HG02588 (cell line): ENCODE data around the gene DNAJB1.
A peak's percentile ranks its signal among the peaks of the same experiment; 100 is the strongest.
"Not testable (repeated sequence)": the region's sequence is repeated elsewhere in the genome, so short reads cannot be mapped to it uniquely, and the experiment has no call there.

ENCODE experiments used
- ATAC-seq: cut with Tn5 transposase; IDR thresholded peaks from one replicate; pipeline ENCODE4 v1.9.1; 2021; ENCODE audit warnings: mild to moderate bottlenecking, moderate library complexity; ENCODE audit not compliant: unreplicated experiment

The DNAJB1 gene

DNA sequence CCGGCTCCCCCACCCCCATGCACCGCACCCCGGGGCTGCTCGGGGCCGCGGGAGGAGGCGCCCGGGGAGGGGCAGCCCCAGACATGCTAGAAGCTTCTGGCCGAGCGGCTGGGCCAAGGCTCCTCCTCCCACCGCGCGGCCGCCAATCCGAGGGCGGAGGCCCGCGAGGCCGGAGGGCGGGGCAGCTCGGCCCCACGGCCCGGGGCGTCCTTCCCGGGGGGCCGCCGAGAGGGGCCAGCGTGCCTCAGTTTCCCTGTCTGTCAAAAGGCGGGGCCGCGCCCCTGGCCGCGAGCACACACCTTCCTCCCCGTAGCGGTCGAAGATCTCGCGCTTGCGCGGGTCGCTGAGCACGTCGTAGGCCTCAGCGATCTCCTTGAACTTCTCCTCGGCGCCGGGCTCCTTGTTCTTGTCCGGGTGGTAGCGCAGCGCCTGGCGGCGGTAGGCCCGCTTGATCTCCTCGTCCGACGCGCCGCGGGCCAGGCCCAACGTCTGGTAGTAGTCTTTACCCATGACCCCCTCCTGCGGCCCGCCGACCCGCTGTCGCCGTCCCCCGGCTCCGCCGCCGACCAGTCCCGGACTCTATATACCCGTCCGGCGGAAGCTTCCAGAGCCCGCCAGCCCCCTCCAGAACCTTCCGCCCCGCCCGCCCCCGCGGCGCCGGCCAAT, at the start of gene DNAJB1:
DNAJB1 (minus strand) TSS at position 558 of the 666 bp plus-strand sequence; CDS start at position 510, 48 bp downstream.
- ATAC-seq = peak; percentile 53

GRCh38 chr19:14567079-14567478, 48.9 kb upstream of the DNAJB1 start:
- ATAC-seq = no peak

DNA sequence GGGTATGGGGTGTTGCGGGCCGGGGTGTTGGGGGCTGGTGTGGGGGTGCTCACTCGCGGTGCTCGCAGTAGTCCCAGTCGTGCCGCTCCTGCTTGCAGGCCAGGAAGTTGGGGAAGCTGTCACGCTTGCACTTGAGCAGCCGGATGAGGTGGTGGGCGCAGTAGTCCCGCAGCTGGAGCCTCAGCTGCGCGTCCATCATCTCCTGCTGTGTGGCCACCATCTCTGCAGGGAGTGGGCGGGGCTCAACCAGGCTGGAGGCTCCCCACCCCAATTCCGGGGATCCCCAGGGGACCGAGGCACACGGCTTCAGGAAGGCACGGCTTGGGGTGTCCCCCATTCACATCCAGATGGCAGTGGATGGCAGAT, 48.5 kb upstream of the DNAJB1 start:
- no peak for ATAC-seq

DNA sequence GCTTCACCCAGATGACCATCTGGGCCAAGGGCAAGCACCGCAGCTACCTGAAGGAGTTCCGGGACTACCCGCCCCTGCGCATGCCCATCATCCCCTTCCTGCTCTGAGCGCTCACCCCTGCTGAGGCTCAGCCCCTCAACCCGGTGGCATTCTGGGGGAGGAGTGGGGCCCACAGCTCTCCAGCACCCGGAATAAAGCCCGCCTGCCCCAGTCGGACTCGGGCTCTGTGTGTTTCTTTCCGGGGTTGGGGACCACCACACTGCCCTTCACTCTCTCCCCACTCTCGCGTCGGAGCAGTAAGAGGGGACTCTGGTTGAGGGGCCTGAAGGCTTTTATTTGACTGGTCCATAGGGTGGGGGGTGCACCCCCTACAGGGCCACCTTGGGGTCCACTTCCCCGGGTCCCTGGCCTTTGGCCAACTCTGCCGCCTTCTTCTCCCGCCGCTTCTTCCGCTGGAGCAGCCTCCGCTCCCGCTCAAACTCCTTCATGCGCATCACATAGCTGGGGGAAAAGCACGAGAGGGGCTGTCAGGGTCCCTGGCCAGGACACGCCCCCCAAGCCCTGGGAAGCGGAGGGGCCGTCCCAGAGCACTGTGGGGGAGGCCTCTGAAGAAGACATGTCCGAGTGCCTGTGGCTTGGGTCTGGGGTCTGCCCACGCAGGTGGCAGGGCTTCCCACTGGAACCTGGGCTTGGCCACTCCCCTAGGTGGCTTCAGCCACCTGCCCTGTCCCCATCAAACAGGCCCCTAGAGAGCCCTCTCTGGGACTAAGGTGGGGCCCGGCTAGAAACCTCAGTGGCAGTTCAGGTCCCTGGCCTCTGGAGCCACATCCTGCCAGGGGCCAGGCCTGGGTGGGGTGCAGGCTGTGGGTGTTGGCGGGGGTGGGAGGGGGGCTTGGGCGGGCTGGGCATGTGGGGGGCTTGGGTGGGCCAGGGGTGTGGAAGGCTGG, 47.8 kb upstream of the DNAJB1 start:
- ATAC-seq = no peak

- ATAC-seq = no peak
Observed at GRCh38 chr19:14565298-14565679, 47.1 kb upstream of the DNAJB1 start.

GRCh38 chr19:14564652-14565297, 46.6 kb upstream of the DNAJB1 start:
- not testable (repeated sequence) for ATAC-seq

DNA sequence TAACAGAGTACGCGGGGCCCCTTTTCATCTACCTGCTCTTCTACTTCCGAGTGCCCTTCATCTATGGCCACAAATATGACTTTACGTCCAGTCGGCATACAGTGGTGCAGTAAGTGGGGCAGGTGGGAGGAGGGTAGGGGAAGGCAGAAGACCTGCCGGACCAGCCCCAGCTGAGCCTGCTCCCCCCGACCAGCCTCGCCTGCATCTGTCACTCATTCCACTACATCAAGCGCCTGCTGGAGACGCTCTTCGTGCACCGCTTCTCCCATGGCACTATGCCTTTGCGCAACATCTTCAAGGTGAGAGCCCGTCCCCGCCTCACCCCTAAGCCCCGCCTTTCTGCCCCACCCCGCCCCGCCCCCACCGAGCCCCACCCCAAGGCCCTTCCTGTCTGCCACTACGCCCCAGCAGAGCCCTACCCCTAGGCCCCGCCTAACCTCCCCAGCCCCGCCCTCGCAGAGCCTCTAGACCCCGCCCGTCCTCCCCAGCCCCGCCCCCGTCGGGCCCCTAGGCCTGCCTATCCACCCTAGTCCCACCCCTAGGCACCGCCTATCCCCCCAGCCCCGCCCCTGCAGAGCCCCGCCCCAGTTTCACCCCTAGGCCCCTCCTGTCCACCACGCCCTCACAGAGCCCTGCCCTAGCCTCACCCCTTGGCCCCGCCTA, 45.9 kb upstream of the DNAJB1 start:
- no peak for ATAC-seq

DNA sequence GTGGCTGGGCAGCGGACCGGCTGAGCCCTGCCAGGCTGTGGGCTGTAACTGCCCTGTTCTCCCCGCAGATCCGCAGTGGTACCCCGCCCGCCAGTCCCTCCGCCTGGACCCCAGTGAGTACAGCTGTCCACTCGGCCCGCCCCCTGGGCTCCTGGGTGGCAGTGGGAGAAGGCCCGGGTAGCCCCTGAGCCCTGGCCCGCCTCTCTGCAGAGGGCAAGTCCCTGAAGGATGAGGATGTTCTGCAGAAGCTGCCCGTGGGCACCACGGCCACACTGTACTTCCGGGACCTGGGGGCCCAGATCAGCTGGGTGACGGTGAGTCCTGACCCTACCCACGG, 45.4 kb upstream of the DNAJB1 start:
- no peak for ATAC-seq

- no peak for ATAC-seq
Observed at GRCh38 chr19:14562660-14563589, 44.7 kb upstream of the DNAJB1 start.

DNA sequence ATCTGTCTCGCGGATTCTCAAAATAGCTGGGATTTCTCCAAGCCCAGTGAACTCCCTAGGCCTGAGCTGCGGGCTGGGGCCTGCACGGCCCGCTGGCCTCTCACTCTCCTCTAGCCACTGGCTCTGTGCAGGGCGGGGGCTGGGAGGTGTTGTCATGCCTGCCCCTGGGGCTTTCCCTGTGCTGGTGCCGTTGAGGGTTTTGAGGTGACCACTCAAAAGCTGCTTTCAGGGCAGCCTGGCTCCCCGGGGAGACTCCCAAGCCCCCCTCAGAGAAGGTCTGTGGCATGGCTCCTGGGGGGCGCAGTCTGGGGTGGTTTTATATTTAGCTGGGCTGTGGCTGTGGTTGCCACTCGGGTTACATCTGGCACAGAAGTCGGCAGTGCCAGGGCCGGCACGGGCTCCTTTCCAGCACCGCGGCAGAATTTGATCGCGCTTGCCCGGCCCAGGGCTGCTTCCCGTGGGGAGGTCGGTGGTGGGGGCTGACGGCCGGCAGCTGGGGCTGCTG, 43.7 kb upstream of the DNAJB1 start:
- no peak for ATAC-seq

DNA sequence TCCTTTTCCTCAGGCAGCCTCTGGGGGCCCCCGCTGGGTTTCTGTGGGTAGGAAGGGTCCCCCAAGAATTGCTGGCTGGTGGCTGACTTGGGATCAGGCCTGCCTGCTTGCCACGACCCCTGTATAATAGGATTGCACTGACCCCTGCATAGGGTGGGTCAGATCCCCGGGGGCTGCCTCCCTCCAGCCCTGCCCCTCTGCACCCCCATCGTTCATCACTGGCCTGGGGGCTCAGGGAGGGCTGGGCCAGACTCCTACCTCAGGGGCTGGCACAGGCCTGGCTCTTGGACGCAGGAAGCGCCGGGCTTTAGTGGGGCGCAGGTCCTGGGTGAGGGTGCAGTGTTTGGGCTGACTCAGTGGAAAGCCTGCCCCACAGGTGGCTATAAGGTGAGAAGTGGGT, 43.1 kb upstream of the DNAJB1 start:
- no peak for ATAC-seq

DNA sequence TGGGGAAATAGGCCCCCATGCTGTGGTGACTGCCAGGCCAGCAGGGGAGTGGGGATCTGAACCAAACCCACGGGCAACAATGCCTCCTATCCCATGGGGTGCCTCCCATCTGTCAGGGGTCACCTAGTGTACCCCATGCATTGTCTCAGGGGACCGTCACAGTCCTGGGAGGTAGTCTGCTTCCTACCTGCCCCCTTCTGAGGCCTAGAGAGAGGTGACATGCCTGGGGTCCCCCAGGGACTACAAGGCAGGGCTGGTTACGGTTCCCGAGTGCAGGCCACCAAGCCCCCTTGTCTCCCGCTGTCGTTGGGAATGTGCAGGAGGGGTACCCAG, 42.5 kb upstream of the DNAJB1 start:
- no peak for ATAC-seq

- no peak for ATAC-seq
Observed at GRCh38 chr19:14559916-14560775, 41.9 kb upstream of the DNAJB1 start.

GRCh38 chr19:14558370-14559066, 40.3 kb upstream of the DNAJB1 start:
- no peak for ATAC-seq

GRCh38 chr19:14556662-14557188, 38.5 kb upstream of the DNAJB1 start:
- no peak for ATAC-seq

DNA sequence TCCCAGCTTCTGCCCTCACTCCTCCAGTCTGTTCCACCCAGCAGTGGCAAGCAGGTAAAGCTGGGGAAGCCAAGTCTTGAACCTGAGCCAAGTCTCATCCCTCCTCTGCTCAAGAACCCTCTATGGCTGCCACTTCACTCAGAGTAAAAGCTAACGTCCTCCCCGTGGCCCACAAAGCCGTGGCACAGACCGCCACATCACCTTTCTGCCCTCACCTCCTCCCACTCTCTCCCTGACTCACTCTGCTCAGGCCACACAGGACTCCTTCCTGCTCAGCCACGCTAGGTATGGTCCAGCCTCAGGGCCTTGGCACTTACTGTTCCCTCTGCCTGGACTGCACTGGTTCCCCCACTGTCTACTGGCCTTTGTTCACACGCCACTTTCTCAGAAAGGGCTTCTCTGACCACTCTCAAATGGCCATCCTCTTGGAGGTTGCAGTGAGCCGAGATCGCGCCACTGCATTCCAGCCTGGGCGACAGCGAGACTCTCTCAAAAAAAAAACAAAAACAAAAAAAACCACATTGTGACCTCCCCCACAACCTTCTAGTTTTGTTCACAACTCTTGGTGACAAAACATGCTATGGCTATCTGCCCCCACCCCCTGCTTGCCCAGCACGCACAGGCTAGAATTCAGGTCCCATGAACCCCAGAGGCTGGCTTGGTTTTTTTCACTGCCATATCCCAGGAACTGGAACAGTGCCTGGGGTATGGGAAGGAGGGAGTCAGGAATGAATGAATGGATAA, 37.9 kb upstream of the DNAJB1 start:
- ATAC-seq = no peak

DNA sequence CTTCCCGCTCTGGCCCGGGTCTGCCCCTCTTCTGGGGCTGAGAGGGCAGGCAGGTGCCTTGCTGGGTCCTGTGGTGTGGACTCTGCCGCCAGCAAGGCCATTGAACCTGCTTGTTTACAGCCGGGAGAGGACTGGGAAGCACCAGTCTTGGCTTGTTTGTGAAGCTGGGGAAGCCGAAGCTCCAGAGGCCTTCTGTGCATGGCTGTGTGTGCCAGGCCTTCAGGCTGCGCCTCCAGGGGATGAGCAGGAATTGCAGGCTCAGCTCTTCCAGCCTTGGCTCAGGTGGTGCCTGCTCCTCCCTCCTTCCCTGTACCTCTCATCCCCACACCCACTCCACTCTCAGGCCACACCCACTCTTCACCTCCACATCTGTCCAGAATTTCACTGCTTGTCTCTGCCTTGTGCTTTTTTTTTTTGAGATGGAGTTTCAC, 36.2 kb upstream of the DNAJB1 start:
- ATAC-seq = no peak

DNA sequence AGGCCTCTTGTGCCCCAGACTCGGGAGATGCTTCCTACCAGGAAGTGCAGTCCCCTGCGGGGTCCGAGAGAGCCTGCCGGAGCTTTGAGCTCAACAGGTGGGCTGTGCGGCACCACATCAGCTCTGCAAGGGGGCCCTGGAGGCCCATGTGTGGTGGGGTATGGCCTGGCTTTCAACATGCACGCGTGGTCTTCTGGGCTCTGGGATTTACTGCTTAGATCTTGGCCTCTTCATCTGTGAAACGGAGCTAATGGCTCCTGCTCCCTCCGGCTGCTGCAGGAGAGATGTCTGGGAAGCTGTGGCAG, 35.7 kb upstream of the DNAJB1 start:
- no peak for ATAC-seq
